ENCODE data around the gene MLXIP.

GRCh38 chr12:122081697-122082221 lies 3.2 kb downstream of the MLXIP start:
- TF ChIP-seq CTCF (IDR thresholded peaks at IDR 0.05), result peak in 1 of 6 experiments; percentile 22
- TF ChIP-seq POLR2A (IDR thresholded peaks at IDR 0.05), result peak in 1 of 2 donors; percentile 37
